ENCODE data around the gene RPUSD4.
A peak's percentile ranks its signal among the peaks of the same experiment; 100 is the strongest.

The RPUSD4 gene

GRCh38 chr11:126225295-126225665, 13.8 kb upstream of the RPUSD4 start:
- ATAC-seq (no peak), DNase-seq (no peak)
- no peaks in the 10 kb centered on the region for H3K36me3 Mint-ChIP-seq (ENCODE audit: low read depth)
- H3K27ac Mint-ChIP-seq, result no peak overlapping the region
- no peaks in the 10 kb centered on the region for H3K9me3 Mint-ChIP-seq
- H3K27me3 Mint-ChIP-seq, result no peaks in the 10 kb centered on the region
- no peak overlapping the region for H3K4me3 Mint-ChIP-seq
- no peaks in the 10 kb centered on the region for H3K4me1 Mint-ChIP-seq

- no peak for DNase-seq
- Mint-ChIP-seq H3K4me1 (no peaks in the 10 kb centered on the region), H3K27ac (no peak overlapping the region), H3K4me3 (no peak overlapping the region), H3K27me3 (no peaks in the 10 kb centered on the region), H3K36me3 (ENCODE audit: low read depth) (no peaks in the 10 kb centered on the region), H3K9me3 (no peaks in the 10 kb centered on the region)
- ATAC-seq, result no peak
These were observed 13.3 kb upstream of the RPUSD4 start for GRCh38 chr11:126224647-126225294.

- H3K36me3 Mint-ChIP-seq (ENCODE audit: low read depth), result no peaks in the 10 kb centered on the region
These were observed 8.1 kb upstream of the RPUSD4 start for GRCh38 chr11:126219547-126219946.

GRCh38 chr11:126217491-126217890, 6.0 kb upstream of the RPUSD4 start:
- Mint-ChIP-seq H3K27me3 (no peaks in the 10 kb centered on the region), H3K36me3 (ENCODE audit: low read depth) (no peaks in the 10 kb centered on the region), H3K27ac (no peak overlapping the region), H3K9me3 (no peaks in the 10 kb centered on the region), H3K4me3 (no peak overlapping the region), H3K4me1 (peaks cover 43% of the 10 kb centered on the region)
- ATAC-seq (no peak), DNase-seq (no peak)

More at GRCh38 chr11:126219547-126219946, 8.1 kb upstream of the RPUSD4 start:
- ATAC-seq (no peak), DNase-seq (no peak)
- Mint-ChIP-seq H3K27me3 (no peaks in the 10 kb centered on the region), H3K9me3 (no peaks in the 10 kb centered on the region), H3K4me3 (no peak overlapping the region), H3K27ac (no peak overlapping the region), H3K4me1 (peaks cover 30% of the 10 kb centered on the region)

- no peak overlapping the region for H3K27ac Mint-ChIP-seq
- H3K36me3 Mint-ChIP-seq (ENCODE audit: low read depth), result no peaks in the 10 kb centered on the region
- ATAC-seq (peak; percentile 11), DNase-seq (no peak)
- H3K9me3 Mint-ChIP-seq, result no peaks in the 10 kb centered on the region
- no peaks in the 10 kb centered on the region for H3K27me3 Mint-ChIP-seq
- peaks cover 49% of the 10 kb centered on the region for H3K4me1 Mint-ChIP-seq
- no peak overlapping the region for H3K4me3 Mint-ChIP-seq
These were observed 5.3 kb upstream of the RPUSD4 start for GRCh38 chr11:126216526-126217305.

- no peak overlapping the region for H3K4me3 Mint-ChIP-seq
- peaks cover 2% of the 10 kb centered on the region for H3K36me3 Mint-ChIP-seq (ENCODE audit: low read depth)
- no peak overlapping the region for H3K27ac Mint-ChIP-seq
- H3K4me1 Mint-ChIP-seq, result peaks cover 62% of the 10 kb centered on the region
- no peak for DNase-seq
- no peaks in the 10 kb centered on the region for H3K27me3 Mint-ChIP-seq
- H3K9me3 Mint-ChIP-seq, result no peaks in the 10 kb centered on the region
- ATAC-seq, result no peak
These were observed 3.4 kb upstream of the RPUSD4 start for GRCh38 chr11:126214841-126215240.

GRCh38 chr11:126214441-126214840, 3.0 kb upstream of the RPUSD4 start:
- Mint-ChIP-seq H3K27ac (no peak overlapping the region), H3K27me3 (no peaks in the 10 kb centered on the region), H3K4me1 (peaks cover 63% of the 10 kb centered on the region), H3K9me3 (no peaks in the 10 kb centered on the region), H3K36me3 (ENCODE audit: low read depth) (peaks cover 6% of the 10 kb centered on the region), H3K4me3 (no peak overlapping the region)
- DNase-seq, result no peak
- no peak for ATAC-seq

GRCh38 chr11:126212089-126212660, 725 bp upstream of the RPUSD4 start:
- DNase-seq, result no peak
- H3K4me3 Mint-ChIP-seq, result peak overlapping the region; percentile 97

GRCh38 chr11:126210871-126211235, 597 bp downstream of the RPUSD4 start:
- peak overlapping the region; percentile 94 for H3K27ac Mint-ChIP-seq
- peak overlapping the region; percentile 97 for H3K4me3 Mint-ChIP-seq
- H3K4me1 Mint-ChIP-seq, result peaks cover 39% of the 10 kb centered on the region
- H3K9me3 Mint-ChIP-seq, result no peaks in the 10 kb centered on the region
- DNase-seq (no peak), ATAC-seq (no peak)
- H3K36me3 Mint-ChIP-seq (ENCODE audit: low read depth), result peaks cover 27% of the 10 kb centered on the region
- no peaks in the 10 kb centered on the region for H3K27me3 Mint-ChIP-seq

More at GRCh38 chr11:126212089-126212660, 725 bp upstream of the RPUSD4 start:
- H3K27ac Mint-ChIP-seq, result peak overlapping the region; percentile 94
- no peak for ATAC-seq
- H3K36me3 Mint-ChIP-seq (ENCODE audit: low read depth), result peaks cover 17% of the 10 kb centered on the region
- no peaks in the 10 kb centered on the region for H3K27me3 Mint-ChIP-seq
- peaks cover 50% of the 10 kb centered on the region for H3K4me1 Mint-ChIP-seq
- no peaks in the 10 kb centered on the region for H3K9me3 Mint-ChIP-seq

GRCh38 chr11:126207896-126208295, 3.6 kb downstream of the RPUSD4 start:
- no peak for DNase-seq
- Mint-ChIP-seq H3K4me3 (no peak overlapping the region), H3K4me1 (peaks cover 25% of the 10 kb centered on the region), H3K27me3 (no peaks in the 10 kb centered on the region), H3K27ac (no peak overlapping the region), H3K9me3 (no peaks in the 10 kb centered on the region), H3K36me3 (ENCODE audit: low read depth) (peaks cover 44% of the 10 kb centered on the region)
- ATAC-seq, result no peak

GRCh38 chr11:126205359-126205758, 6.1 kb downstream of the RPUSD4 start:
- no peaks in the 10 kb centered on the region for H3K27me3 Mint-ChIP-seq
- H3K36me3 Mint-ChIP-seq (ENCODE audit: low read depth), result peaks cover 61% of the 10 kb centered on the region
- no peak overlapping the region for H3K27ac Mint-ChIP-seq
- no peak overlapping the region for H3K4me3 Mint-ChIP-seq
- DNase-seq (no peak), ATAC-seq (no peak)
- H3K4me1 Mint-ChIP-seq, result peaks cover 6% of the 10 kb centered on the region
- no peaks in the 10 kb centered on the region for H3K9me3 Mint-ChIP-seq

- Mint-ChIP-seq H3K9me3 (peaks cover 6% of the 10 kb centered on the region), H3K4me3 (no peak overlapping the region), H3K36me3 (ENCODE audit: low read depth) (peaks cover 63% of the 10 kb centered on the region), H3K27ac (no peak overlapping the region), H3K4me1 (no peaks in the 10 kb centered on the region), H3K27me3 (no peaks in the 10 kb centered on the region)
- ATAC-seq (no peak), DNase-seq (no peak)
These were observed 8.6 kb downstream of the RPUSD4 start for GRCh38 chr11:126202646-126203359.

GRCh38 chr11:126198648-126199047, 12.8 kb downstream of the RPUSD4 start:
- DNase-seq (no peak), ATAC-seq (no peak)
- H3K36me3 Mint-ChIP-seq (ENCODE audit: low read depth), result peaks cover 63% of the 10 kb centered on the region
- no peaks in the 10 kb centered on the region for H3K4me1 Mint-ChIP-seq
- no peak overlapping the region for H3K27ac Mint-ChIP-seq
- H3K27me3 Mint-ChIP-seq, result no peaks in the 10 kb centered on the region
- no peak overlapping the region for H3K4me3 Mint-ChIP-seq
- peaks cover 6% of the 10 kb centered on the region for H3K9me3 Mint-ChIP-seq

- no peaks in the 10 kb centered on the region for H3K4me1 Mint-ChIP-seq
- DNase-seq (no peak), ATAC-seq (no peak)
- no peak overlapping the region for H3K27ac Mint-ChIP-seq
- H3K27me3 Mint-ChIP-seq, result no peaks in the 10 kb centered on the region
- peaks cover 6% of the 10 kb centered on the region for H3K9me3 Mint-ChIP-seq
- no peak overlapping the region for H3K4me3 Mint-ChIP-seq
- peaks cover 63% of the 10 kb centered on the region for H3K36me3 Mint-ChIP-seq (ENCODE audit: low read depth)
These were observed 14.0 kb downstream of the RPUSD4 start for GRCh38 chr11:126197277-126197939.
